Astrocyte (in vitro differentiated cells and primary cell): ENCODE measurements around the gene HYAL2. TPM values are rescaled to one million over a fixed set of nuclear protein-coding genes. Genes with fewer than 3 reads are reported as not detected.

Experiments
- DNase-seq: peaks from one replicate; pipeline ENCODE4 v3.0.0-alpha.2; 2010; ENCODE audit warnings: low read depth
- FAIRE-seq: peaks from 2 replicates; lab custom pipeline; 2011; peaks lifted over from hg19 to GRCh38; lab: Jason Lieb, UNC
- H2AFZ ChIP-seq: 2 replicates; pipeline ENCODE4 v1.6.0; 2012; ENCODE audit warnings: low read depth, low read length, inconsistent platforms
- H3K27ac ChIP-seq: 2 replicates; pipeline ENCODE4 v1.5.1; 2011; ENCODE audit warnings: low read depth, low read length, inconsistent platforms
- H3K27me3 ChIP-seq: 2 replicates; pipeline ENCODE4 v1.6.0; 2011; ENCODE audit warnings: low read length, inconsistent platforms; ENCODE audit not compliant: insufficient read depth
- H3K36me3 ChIP-seq: 2 replicates; pipeline ENCODE4 v1.5.1; 2011; ENCODE audit warnings: low read length, inconsistent platforms; ENCODE audit not compliant: insufficient read depth
- H3K4me1 ChIP-seq: 2 replicates; pipeline ENCODE4 v1.5.1; 2011; ENCODE audit warnings: low read length, inconsistent platforms; ENCODE audit not compliant: insufficient read depth
- H3K4me2 ChIP-seq: 2 replicates; pipeline ENCODE4 v1.6.0; 2012; ENCODE audit warnings: low read length, inconsistent platforms
- H3K4me3 ChIP-seq: 2 replicates; pipeline ENCODE4 v1.5.1; 2011; ENCODE audit warnings: low read depth, mild to moderate bottlenecking, low read length, inconsistent platforms; ENCODE audit not compliant: insufficient read depth
- H3K79me2 ChIP-seq: 2 replicates; pipeline ENCODE4 v1.6.0; 2012; ENCODE audit warnings: mild to moderate bottlenecking, low read length, inconsistent platforms; ENCODE audit not compliant: insufficient read depth
- H3K9ac ChIP-seq: 2 replicates; pipeline ENCODE4 v1.6.0; 2012; ENCODE audit warnings: mild to moderate bottlenecking, low read length, inconsistent platforms
- H3K9me3 ChIP-seq: 2 replicates; pipeline ENCODE4 v1.5.1; 2012; ENCODE audit warnings: low read depth, mild to moderate bottlenecking, low read length, inconsistent platforms; ENCODE audit not compliant: insufficient read depth
- H4K20me1 ChIP-seq: 2 replicates; pipeline ENCODE4 v1.6.0; 2012; ENCODE audit warnings: low read length, inconsistent platforms; ENCODE audit not compliant: insufficient read depth
- H3K27ac Mint-ChIP-seq: one replicate; pipeline ENCODE4 v1.8.0; 2021; ENCODE audit warnings: mild to moderate bottlenecking, mixed read lengths; ENCODE audit not compliant: unreplicated experiment
- H3K27me3 Mint-ChIP-seq: one replicate; pipeline ENCODE4 v1.8.0; 2021; ENCODE audit warnings: low read depth, mixed read lengths; ENCODE audit not compliant: unreplicated experiment
- H3K36me3 Mint-ChIP-seq: one replicate; pipeline ENCODE4 v1.8.0; 2021; ENCODE audit warnings: low read depth, mixed read lengths; ENCODE audit not compliant: unreplicated experiment
- H3K4me1 Mint-ChIP-seq: one replicate; pipeline ENCODE4 v1.8.0; 2021; ENCODE audit warnings: low read depth, mixed read lengths; ENCODE audit not compliant: unreplicated experiment
- H3K4me3 Mint-ChIP-seq: one replicate; pipeline ENCODE4 v1.8.0; 2021; ENCODE audit warnings: mild to moderate bottlenecking, moderate library complexity, mixed read lengths; ENCODE audit not compliant: unreplicated experiment
- H3K9me3 Mint-ChIP-seq: one replicate; pipeline ENCODE4 v1.8.0; 2021; ENCODE audit warnings: mild to moderate bottlenecking, mixed read lengths; ENCODE audit not compliant: unreplicated experiment
- EZH2 ChIP-seq: IDR thresholded peaks from 2 replicates; pipeline ENCODE4 v1.6.1; 2012; ENCODE audit warnings: mild to moderate bottlenecking, low read length, inconsistent platforms; ENCODE audit not compliant: insufficient read depth
- total RNA-seq: library from RNA; stranded (reverse); gene quantifications from 2 replicates; pipeline ENCODE4 v1.2.1, GENCODE V29; 2021
- TF ChIP-seq, protein P1 (sequence below): IDR thresholded peaks from 2 replicates; pipeline ENCODE4 v1.5.1; 2011; ENCODE audit warnings: low read depth, mild to moderate bottlenecking, inconsistent platforms, low read length, moderate library complexity; ENCODE audit not compliant: insufficient read depth

HYAL2 gene
- total RNA-seq, 1 donor from 2014 or later, result 42.9 TPM

DNA sequence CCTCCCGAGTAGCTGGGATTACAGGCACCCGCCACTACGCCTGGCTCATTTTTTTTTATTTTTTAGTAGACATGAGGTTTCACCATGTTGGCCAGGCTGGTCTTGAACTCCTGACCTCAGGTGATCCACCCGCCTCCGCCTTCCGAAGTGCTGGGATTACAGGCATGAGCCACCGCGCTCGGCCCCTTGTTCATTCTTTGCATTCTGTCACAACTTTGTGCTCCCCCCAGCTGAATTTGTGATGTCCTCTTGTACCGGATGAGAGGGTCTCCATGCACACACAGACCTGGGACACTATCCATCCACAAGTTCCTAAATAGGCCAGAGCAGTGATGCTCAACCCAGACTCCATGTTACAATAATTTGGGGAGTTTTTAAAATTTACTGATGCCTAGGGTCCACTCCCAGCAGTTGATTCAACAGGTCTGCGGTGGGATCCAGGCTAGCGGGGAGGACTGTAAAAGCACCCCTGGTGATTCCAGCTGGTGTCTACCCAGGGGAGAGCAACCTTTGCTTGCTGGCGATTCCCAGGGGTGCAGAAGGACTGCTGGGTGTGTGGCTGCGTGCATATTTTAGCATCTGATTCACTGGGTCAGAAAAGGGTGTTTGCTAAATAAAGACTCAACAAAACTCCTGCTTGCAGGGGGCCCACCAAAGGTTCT, 17.1 kb upstream of the HYAL2 start:
- FAIRE-seq (no peak), DNase-seq (no peak)
- Histone ChIP-seq H3K9me3 (no peaks in the 10 kb centered on the region), H4K20me1 (peaks cover 21% of the 10 kb centered on the region), H3K27me3 (no peaks in the 10 kb centered on the region), H2AFZ (no peak overlapping the region), H3K4me3 (peak overlapping the region; percentile 41), H3K4me2 (peak overlapping the region; percentile 78), H3K79me2 (peaks cover 24% of the 10 kb centered on the region), H3K4me1 (peaks cover 30% of the 10 kb centered on the region), H3K27ac (no peak overlapping the region), H3K9ac (peak overlapping the region; percentile 37), H3K36me3 (no peaks in the 10 kb centered on the region)
- peak overlapping the region; percentile 94 for H3K4me3 Mint-ChIP-seq
- H3K9me3 Mint-ChIP-seq, result peaks cover 4% of the 10 kb centered on the region
- H3K4me1 Mint-ChIP-seq, result peaks cover 15% of the 10 kb centered on the region
- peaks cover 27% of the 10 kb centered on the region for H3K27me3 Mint-ChIP-seq
- no peak overlapping the region for H3K27ac Mint-ChIP-seq
- no peaks in the 10 kb centered on the region for H3K36me3 Mint-ChIP-seq
- no peak for TF ChIP-seq EZH2
- TF ChIP-seq, protein P1, sequence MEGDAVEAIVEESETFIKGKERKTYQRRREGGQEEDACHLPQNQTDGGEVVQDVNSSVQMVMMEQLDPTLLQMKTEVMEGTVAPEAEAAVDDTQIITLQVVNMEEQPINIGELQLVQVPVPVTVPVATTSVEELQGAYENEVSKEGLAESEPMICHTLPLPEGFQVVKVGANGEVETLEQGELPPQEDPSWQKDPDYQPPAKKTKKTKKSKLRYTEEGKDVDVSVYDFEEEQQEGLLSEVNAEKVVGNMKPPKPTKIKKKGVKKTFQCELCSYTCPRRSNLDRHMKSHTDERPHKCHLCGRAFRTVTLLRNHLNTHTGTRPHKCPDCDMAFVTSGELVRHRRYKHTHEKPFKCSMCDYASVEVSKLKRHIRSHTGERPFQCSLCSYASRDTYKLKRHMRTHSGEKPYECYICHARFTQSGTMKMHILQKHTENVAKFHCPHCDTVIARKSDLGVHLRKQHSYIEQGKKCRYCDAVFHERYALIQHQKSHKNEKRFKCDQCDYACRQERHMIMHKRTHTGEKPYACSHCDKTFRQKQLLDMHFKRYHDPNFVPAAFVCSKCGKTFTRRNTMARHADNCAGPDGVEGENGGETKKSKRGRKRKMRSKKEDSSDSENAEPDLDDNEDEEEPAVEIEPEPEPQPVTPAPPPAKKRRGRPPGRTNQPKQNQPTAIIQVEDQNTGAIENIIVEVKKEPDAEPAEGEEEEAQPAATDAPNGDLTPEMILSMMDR, result no peak

DNA sequence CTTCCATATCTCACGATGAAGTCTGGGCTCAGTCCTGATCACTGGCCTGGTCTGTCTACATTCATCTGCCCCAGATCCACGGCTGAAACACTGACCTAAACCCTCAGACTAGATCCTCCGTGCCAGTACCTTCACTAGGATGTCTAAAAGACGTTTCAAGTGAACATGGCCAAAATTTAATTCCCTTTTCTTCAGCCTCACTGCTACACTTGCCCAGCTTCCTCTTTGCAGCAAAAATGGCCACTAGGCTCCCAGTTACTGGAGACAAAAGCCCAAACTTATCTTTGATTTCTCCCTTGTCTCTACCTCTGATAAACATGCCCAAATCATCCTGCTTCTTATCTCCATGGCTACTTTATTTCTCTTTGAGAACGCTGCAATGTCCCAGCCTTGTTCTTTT, 16.4 kb upstream of the HYAL2 start:
- Mint-ChIP-seq H3K4me3 (peak overlapping the region; percentile 94), H3K27me3 (peaks cover 26% of the 10 kb centered on the region), H3K27ac (no peak overlapping the region), H3K4me1 (peaks cover 21% of the 10 kb centered on the region), H3K36me3 (no peaks in the 10 kb centered on the region), H3K9me3 (peaks cover 4% of the 10 kb centered on the region)
- H3K4me1 ChIP-seq, result peaks cover 37% of the 10 kb centered on the region
- H3K4me3 ChIP-seq, result no peak overlapping the region
- H3K79me2 ChIP-seq, result peaks cover 31% of the 10 kb centered on the region
- no peak overlapping the region for H3K4me2 ChIP-seq
- H3K27ac ChIP-seq, result no peak overlapping the region
- no peak overlapping the region for H2AFZ ChIP-seq
- FAIRE-seq (no peak), DNase-seq (no peak)
- no peaks in the 10 kb centered on the region for H3K36me3 ChIP-seq
- no peak overlapping the region for H3K9ac ChIP-seq
- no peaks in the 10 kb centered on the region for H3K9me3 ChIP-seq
- no peaks in the 10 kb centered on the region for H3K27me3 ChIP-seq
- peaks cover 27% of the 10 kb centered on the region for H4K20me1 ChIP-seq
- no peak for TF ChIP-seq EZH2
- TF ChIP-seq, protein P1, result no peak
